SK-N-SH (cell line): ENCODE data around the gene USP15.

Experiments
- CTCF ChIP-seq: fragments of 200-600 bp; sonication (generic); IDR thresholded peaks from 2 replicates; pipeline ENCODE4 v1.6.1; 2017; ENCODE audit warnings: antibody characterized with exemption, mild to moderate bottlenecking, moderate library complexity
- EP300 ChIP-seq, 2 experiments: IDR thresholded peaks; 2 replicates each; pipeline versions ENCODE4 v1.4.0 to v1.6.1; 2012; ENCODE audit warnings: borderline replicate concordance in 1 of 2, low read depth in 1 of 2, low read length in 1 of 2
- FOXJ3 ChIP-seq: sonication (generic); formaldehyde crosslinking; IDR thresholded peaks from 2 replicates; pipeline ENCODE4 v1.5.1; 2020; ENCODE audit warnings: mild to moderate bottlenecking, missing genetic modification reagents
- GABPA ChIP-seq: IDR thresholded peaks from 2 replicates; pipeline ENCODE4 v1.4.0; 2012; ENCODE audit warnings: low read depth, mild to moderate bottlenecking
- GATA2 ChIP-seq: sonication (generic); formaldehyde crosslinking; IDR thresholded peaks from 2 replicates; pipeline ENCODE4 v1.5.0; 2020; ENCODE audit warnings: mild to moderate bottlenecking, missing genetic modification reagents
- MXI1 ChIP-seq: IDR thresholded peaks from 2 replicates; pipeline ENCODE4 v1.6.1; 2012; ENCODE audit warnings: mild to moderate bottlenecking, low read depth, low read length, improper control_type of control experiment
- POLR2AphosphoS5 ChIP-seq: IDR thresholded peaks from 2 replicates; pipeline ENCODE4 v1.6.1; 2012; ENCODE audit warnings: low read depth, low read length
- RAD21 ChIP-seq: IDR thresholded peaks from 2 replicates; pipeline ENCODE4 v1.6.1; 2012; ENCODE audit warnings: mild to moderate bottlenecking, low read length
- RCOR1 ChIP-seq: fragments of 150-350 bp; IDR thresholded peaks from 2 replicates; pipeline ENCODE4 v1.6.1; 2017; ENCODE audit warnings: antibody characterized with exemption, low read length
- REST ChIP-seq: IDR thresholded peaks from 2 replicates; pipeline ENCODE4 v1.6.1; 2012; ENCODE audit warnings: mild to moderate bottlenecking, low read depth, low read length, moderate library complexity
- RFX5 ChIP-seq: IDR thresholded peaks from 2 replicates; pipeline ENCODE4 v1.6.1; 2012; ENCODE audit warnings: mild to moderate bottlenecking, improper control_type of control experiment, low read length
- TCF12 ChIP-seq: IDR thresholded peaks from 2 replicates; pipeline ENCODE4 v1.4.0; 2012

GRCh38 chr12:62224601-62225000, 35.6 kb upstream of the USP15 start:
- TF ChIP-seq POLR2AphosphoS5, result no peak
- TF ChIP-seq GATA2 (CRISPR knock-in tag), result no peak
- TF ChIP-seq CTCF, result no peak
- no peak for TF ChIP-seq MXI1
- TF ChIP-seq REST, result no peak
- TF ChIP-seq RCOR1, result no peak
- TF ChIP-seq FOXJ3, result no peak
- TF ChIP-seq RAD21, result no peak
- no peak for TF ChIP-seq RFX5
- TF ChIP-seq GABPA, result no peak
- no peak for TF ChIP-seq TCF12
- TF ChIP-seq EP300 (IDR thresholded peaks at IDR 0.05; ENCODE audit: borderline replicate concordance in 1 of 2, low read depth in 1 of 2, low read length in 1 of 2), result no peak
